Stomach (tissue), 4 donors: ENCODE data around the gene PMEPA1.

ENCODE experiments used
- POLR2A ChIP-seq, 4 donors: fragments of 450-650 bp; IDR thresholded peaks; one replicate each; pipeline ENCODE4 v1.6.1; 2016; ENCODE audit warnings: antibody characterized with exemption in 4 of 4, control low read depth in 2 of 4, mild to moderate bottlenecking in 1 of 4, moderate library complexity in 1 of 4
- TF ChIP-seq, protein P1 (sequence below), 7 experiments: fragments of 450-650 bp in 4 of 7; fragments of 200-600 bp in 3 of 7; sonication (generic) in 3 of 7; IDR thresholded peaks; one replicate each; pipeline ENCODE4 v1.5.1; 2016 to 2019; ENCODE audit warnings: antibody characterized with exemption in 7 of 7, control low read depth in 2 of 7, mild to moderate bottlenecking in 1 of 7

DNA sequence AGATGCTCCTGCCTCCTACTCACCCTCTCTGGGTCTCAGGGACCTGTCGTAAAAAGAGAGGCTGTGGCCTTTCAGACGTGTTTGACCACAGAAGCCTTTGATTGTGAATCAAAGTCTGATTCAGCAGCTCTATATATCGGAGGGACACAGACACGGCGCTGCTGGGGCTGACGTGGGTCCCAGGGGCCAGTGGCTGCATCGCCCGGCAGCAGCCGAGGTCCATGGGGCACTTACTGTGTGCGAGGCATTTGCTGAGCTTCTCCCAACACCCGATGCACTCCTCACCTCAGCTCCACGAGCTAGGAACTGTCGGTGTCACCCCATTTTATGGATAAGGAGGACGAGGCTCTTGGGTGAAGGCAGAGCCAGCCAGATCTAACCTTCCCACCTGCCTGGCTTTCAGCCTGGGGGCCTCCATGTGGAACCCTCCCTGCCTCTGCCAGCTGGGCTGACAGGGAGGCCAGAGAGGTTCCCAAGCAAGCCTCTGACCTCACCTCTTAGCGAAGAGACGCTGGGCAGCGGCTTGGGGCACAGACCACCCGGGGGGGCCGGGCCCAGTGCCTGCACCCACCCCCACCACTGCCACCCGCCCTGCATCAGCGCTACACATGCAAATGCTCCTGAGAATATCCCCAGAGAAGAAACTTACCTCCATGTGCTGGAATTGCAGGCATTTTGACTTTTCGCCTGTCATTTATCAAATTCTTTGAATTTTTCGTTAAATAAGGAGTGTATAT is 19.9 kb downstream of the PMEPA1 start:
- no peak for TF ChIP-seq POLR2A (IDR thresholded peaks at IDR 0.05)
- TF ChIP-seq, protein P1, sequence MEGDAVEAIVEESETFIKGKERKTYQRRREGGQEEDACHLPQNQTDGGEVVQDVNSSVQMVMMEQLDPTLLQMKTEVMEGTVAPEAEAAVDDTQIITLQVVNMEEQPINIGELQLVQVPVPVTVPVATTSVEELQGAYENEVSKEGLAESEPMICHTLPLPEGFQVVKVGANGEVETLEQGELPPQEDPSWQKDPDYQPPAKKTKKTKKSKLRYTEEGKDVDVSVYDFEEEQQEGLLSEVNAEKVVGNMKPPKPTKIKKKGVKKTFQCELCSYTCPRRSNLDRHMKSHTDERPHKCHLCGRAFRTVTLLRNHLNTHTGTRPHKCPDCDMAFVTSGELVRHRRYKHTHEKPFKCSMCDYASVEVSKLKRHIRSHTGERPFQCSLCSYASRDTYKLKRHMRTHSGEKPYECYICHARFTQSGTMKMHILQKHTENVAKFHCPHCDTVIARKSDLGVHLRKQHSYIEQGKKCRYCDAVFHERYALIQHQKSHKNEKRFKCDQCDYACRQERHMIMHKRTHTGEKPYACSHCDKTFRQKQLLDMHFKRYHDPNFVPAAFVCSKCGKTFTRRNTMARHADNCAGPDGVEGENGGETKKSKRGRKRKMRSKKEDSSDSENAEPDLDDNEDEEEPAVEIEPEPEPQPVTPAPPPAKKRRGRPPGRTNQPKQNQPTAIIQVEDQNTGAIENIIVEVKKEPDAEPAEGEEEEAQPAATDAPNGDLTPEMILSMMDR (IDR thresholded peaks at IDR 0.05) = no peak
